ENCODE results near the gene TRIP6.

Gene TRIP6

GRCh38 chr7:100865372-100865911 lies 1.7 kb upstream of the TRIP6 start:
- FAIRE-seq: no peak
- no peak for TF ChIP-seq CTCF (IDR thresholded peaks at IDR 0.05; ENCODE audit: insufficient read depth, missing control alignments)
- DNase-seq (ENCODE audit: insufficient read length, low spot score): no peak

GRCh38 chr7:100865938-100866728 lies 1.1 kb upstream of the TRIP6 start:
- DNase-seq (ENCODE audit: insufficient read length, low spot score) (no peak), FAIRE-seq (no peak)
- TF ChIP-seq CTCF (IDR thresholded peaks at IDR 0.05; ENCODE audit: insufficient read depth, missing control alignments): no peak

GRCh38 chr7:100866729-100867039 lies 503 bp upstream of the TRIP6 start:
- TF ChIP-seq CTCF (IDR thresholded peaks at IDR 0.05; ENCODE audit: insufficient read depth, missing control alignments): no peak
- no peak for DNase-seq (ENCODE audit: insufficient read length, low spot score)
- FAIRE-seq: no peak

- FAIRE-seq (no peak), DNase-seq (ENCODE audit: insufficient read length, low spot score) (no peak)
- no peak for TF ChIP-seq CTCF (IDR thresholded peaks at IDR 0.05; ENCODE audit: insufficient read depth, missing control alignments)
Measured at GRCh38 chr7:100867776-100868485, 744 bp downstream of the TRIP6 start.

GRCh38 chr7:100873599-100874299 lies 6.6 kb downstream of the TRIP6 start:
- FAIRE-seq: no peak
- DNase-seq (ENCODE audit: insufficient read length, low spot score): no peak
- TF ChIP-seq CTCF (IDR thresholded peaks at IDR 0.05; ENCODE audit: insufficient read depth, missing control alignments): no peak

GRCh38 chr7:100874300-100874576 lies 7.1 kb downstream of the TRIP6 start:
- no peak for DNase-seq (ENCODE audit: insufficient read length, low spot score)
- FAIRE-seq: no peak
- no peak for TF ChIP-seq CTCF (IDR thresholded peaks at IDR 0.05; ENCODE audit: insufficient read depth, missing control alignments)
